K562 (cell line): ENCODE measurements around the gene STRIP1. TPM values are rescaled to one million over a fixed set of nuclear protein-coding genes. Genes with fewer than 3 reads are reported as not detected.

ENCODE experiments used
- ATAC-seq: fragments of 200-7000 bp; cut with Tn5 transposase; 3 replicates; pipeline ENCODE4 v1.9.1; 2020; ENCODE audit warnings: moderate library complexity
- BruUV-seq: library from RNA; stranded (reverse); fragments of 400-500 nt; replicated peaks from 2 replicates; lab custom pipeline; 2021; lab: Mats Ljungman, UMichigan
- CTCF ChIA-PET: fragments of 300-600 bp; formaldehyde crosslinking; extraction: SDS; loops from one replicate; lab custom pipeline; 2021; ENCODE audit warnings: low intra/inter-chr PET ratio; lab: Yijun Ruan, JAX
- POLR2A ChIA-PET: fragments of 300-600, 350-650 bp; sonication (Branson Sonifier 250); formaldehyde crosslinking; extraction: SDS; loops from one replicate; lab custom pipeline; 2021; ENCODE audit warnings: antibody characterized with exemption, inconsistent platforms; lab: Yijun Ruan, JAX
- DNase-seq, 4 experiments: peaks; one replicate each; pipeline versions ENCODE4 v3.0.0 to v3.0.0-alpha.2; 2011 to 2018; ENCODE audit warnings: low spot score in 3 of 4, mixed read lengths in 3 of 4; ENCODE audit errors: extremely low read depth in 1 of 4
- FAIRE-seq: peaks from 2 replicates; lab custom pipeline; 2011; peaks lifted over from hg19 to GRCh38; lab: Jason Lieb, UNC
- H2AFZ ChIP-seq: 2 replicates; pipeline ENCODE4 v1.6.0; 2011; ENCODE audit warnings: low read depth, low read length, control low read depth, inconsistent platforms
- H3K27ac ChIP-seq: fragments of 200-600 bp; 3 replicates; pipeline ENCODE4 v1.8.0; 2011; ENCODE audit warnings: low read depth, mild to moderate bottlenecking, control low read depth, inconsistent platforms, low read length, moderate library complexity, mixed read lengths; ENCODE audit errors: extremely low read depth
- H3K27me3 ChIP-seq, 2 experiments: fragments of 300-600 bp in 1 of 2; 2 replicates in 1 of 2; 3 replicates in 1 of 2; pipeline versions ENCODE4 v1.6.0 to v1.8.0; 2011; ENCODE audit warnings: inconsistent platforms in 2 of 2, low read length in 2 of 2, mild to moderate bottlenecking in 1 of 2, mixed read lengths in 1 of 2, moderate library complexity in 1 of 2; ENCODE audit not compliant: control insufficient read depth in 2 of 2, insufficient read depth in 2 of 2
- H3K36me3 ChIP-seq: fragments of 300-600 bp; 3 replicates; pipeline ENCODE4 v1.8.0; 2011; ENCODE audit warnings: mild to moderate bottlenecking, low read length, inconsistent platforms; ENCODE audit not compliant: control insufficient read depth, insufficient read depth
- H3K4me1 ChIP-seq, 2 experiments: fragments of 200-600 bp in 1 of 2; replicated peaks in 1 of 2; 2 replicates in 1 of 2; 3 replicates in 1 of 2; pipeline versions ENCODE4 v1.5.1 to v1.8.0; 2011; ENCODE audit warnings: inconsistent platforms in 2 of 2, low read length in 2 of 2, mild to moderate bottlenecking in 1 of 2, mixed read lengths in 1 of 2, moderate library complexity in 1 of 2; ENCODE audit not compliant: control insufficient read depth in 2 of 2, insufficient read depth in 2 of 2
- H3K4me2 ChIP-seq: 2 replicates; pipeline ENCODE4 v1.6.1; 2011; ENCODE audit warnings: low read length, control low read depth, inconsistent platforms, mixed read lengths; ENCODE audit not compliant: insufficient read depth
- H3K4me3 ChIP-seq: fragments of 200-600 bp; sonication (generic), shearing (Covaris generic); 2 replicates; pipeline ENCODE4 v1.5.1; 2016; ENCODE audit warnings: control low read depth, inconsistent platforms
- H3K79me2 ChIP-seq: fragments of 200-600 bp; 3 replicates; pipeline ENCODE4 v1.8.0; 2011; ENCODE audit warnings: low read length, inconsistent platforms; ENCODE audit not compliant: control insufficient read depth, insufficient read depth
- H3K9ac ChIP-seq, 2 experiments: 2 replicates each; pipeline versions ENCODE4 v1.6.0 to v1.6.1; 2011; ENCODE audit warnings: low read depth in 2 of 2, low read length in 2 of 2, control low read depth in 1 of 2, inconsistent platforms in 1 of 2, mild to moderate bottlenecking in 1 of 2, mixed read lengths in 1 of 2; ENCODE audit not compliant: insufficient read depth in 1 of 2
- H3K9me1 ChIP-seq: one replicate; pipeline ENCODE4 v1.6.0; 2011; ENCODE audit warnings: inconsistent platforms, mild to moderate bottlenecking, low read length, moderate library complexity; ENCODE audit not compliant: control insufficient read depth, insufficient read depth
- H3K9me3 ChIP-seq: replicated peaks from 2 replicates; pipeline ENCODE4 v1.5.1; 2011; ENCODE audit warnings: low read depth, low read length, inconsistent platforms; ENCODE audit not compliant: control insufficient read depth, insufficient read depth
- H4K20me1 ChIP-seq: replicated peaks from 2 replicates; pipeline ENCODE4 v1.6.1; 2011; ENCODE audit warnings: low read length, inconsistent platforms, mixed read lengths; ENCODE audit not compliant: control insufficient read depth, insufficient read depth
- ATF4 ChIP-seq: fragments of 450-650 bp; formaldehyde crosslinking; IDR thresholded peaks from 2 replicates; pipeline ENCODE4 v1.4.0; 2022; ENCODE audit warnings: mild to moderate bottlenecking, moderate library complexity
- CBX2 ChIP-seq: fragments of 200-600 bp; sonication (generic); IDR thresholded peaks from one replicate; pipeline ENCODE4 v1.6.1; 2012; ENCODE audit warnings: mild to moderate bottlenecking, low read length, inconsistent platforms; ENCODE audit not compliant: insufficient read depth, poor library complexity, severe bottlenecking
- CBX8 ChIP-seq: fragments of 200-600 bp; sonication (generic); IDR thresholded peaks from 2 replicates; pipeline ENCODE4 v1.6.1; 2012; ENCODE audit warnings: borderline replicate concordance, mixed run types, low read depth, mild to moderate bottlenecking, moderate library complexity, mixed read lengths, low read length, control low read depth, inconsistent platforms; ENCODE audit not compliant: poor library complexity, severe bottlenecking; ENCODE audit errors: extremely low read depth
- ESRRA ChIP-seq: fragments of 450-650 bp; IDR thresholded peaks from 2 replicates; pipeline ENCODE4 v1.6.1; 2014; ENCODE audit warnings: low read depth, mild to moderate bottlenecking, moderate library complexity, borderline replicate concordance
- HOXB6 ChIP-seq: fragments of 250-450 bp; sonication (Bioruptor Pico); IDR thresholded peaks from 2 replicates; pipeline ENCODE4 v1.5.1; 2022; ENCODE audit warnings: mild to moderate bottlenecking, borderline replicate concordance
- KLF16 ChIP-seq: IDR thresholded peaks from 2 replicates; pipeline ENCODE4 v1.6.1; 2016; ENCODE audit warnings: antibody characterized with exemption
- MAFG ChIP-seq: fragments of 450-650 bp; conservative IDR thresholded peaks from 2 replicates; pipeline ENCODE4 v1.6.1; 2016; ENCODE audit warnings: missing genetic modification characterization, missing compliant biosample characterization
- MEIS2 ChIP-seq: fragments of 450-650 bp; IDR thresholded peaks from 2 replicates; pipeline ENCODE4 v1.6.1; 2014; ENCODE audit warnings: mild to moderate bottlenecking; ENCODE audit not compliant: partially characterized antibody
- RNF2 ChIP-seq: sonication (generic); IDR thresholded peaks from 2 replicates; pipeline ENCODE4 v1.6.1; 2016
- SMAD4 ChIP-seq: fragments of 250-450 bp; sonication (Bioruptor Pico); conservative IDR thresholded peaks from 2 replicates; pipeline ENCODE4 v1.8.0; 2021; ENCODE audit warnings: inconsistent platforms, mild to moderate bottlenecking, moderate library complexity
- ZNF232 ChIP-seq: sonication (generic); formaldehyde crosslinking; IDR thresholded peaks from 2 replicates; pipeline ENCODE4 v1.8.0; 2022; ENCODE audit warnings: mild to moderate bottlenecking, missing genetic modification reagents
- ZNF644 ChIP-seq: fragments of 200-800 bp; sonication (Bioruptor generic); IDR thresholded peaks from 2 replicates; pipeline ENCODE4 v1.6.1; 2016; ENCODE audit warnings: low read depth, missing genetic modification characterization, missing compliant biosample characterization
- WGBS: fragments of 100-300 bp; shearing (Covaris generic); methylation state at CpG from one replicate; pipeline ENCODE4 v1.1.6; 2016; ENCODE audit warnings: low coverage, mixed read lengths; ENCODE audit not compliant: insufficient coverage; ENCODE audit errors: missing lambda C conversion rate; 5-methylcytosine and 5-hydroxymethylcytosine counted together
- in situ Hi-C: fragments of 300-500 bp; cut with MboI; formaldehyde crosslinking; loops from 4 replicates; pipeline ENCODE4 v1.15.0; 2018; ENCODE audit warnings: inconsistent platforms, mixed read lengths
- intact Hi-C: fragments of 100-400 bp; cut with micrococcal nuclease; formaldehyde crosslinking; loops from 2 replicates; pipeline ENCODE4 v1.14.2; 2022
- polyA plus RNA-seq, 8 experiments: library from polyadenylated mRNA; depleted of rRNA in 4 of 8; stranded (reverse) in 5 of 8; unstranded in 3 of 8; fragments of >200 nt; fragmentation: Nextera tagmentation in 2 of 8; fragmentation: Illumina TruSeq in 1 of 8; extraction: Ambion mirVana in 2 of 8; extraction: Trizol in 1 of 8; gene quantifications; 2 replicates each; pipeline versions ENCODE4 v1.2.1 to v1.2.3, GENCODE V29; 2011 to 2014; ENCODE audit warnings: inconsistent platforms in 1 of 8, missing spikeins in 1 of 8
- total RNA-seq, 7 experiments: library from RNA; depleted of rRNA in 6 of 7; stranded (reverse); fragments of >200 nt in 6 of 7; fragmentation: Illumina TruSeq in 2 of 7; extraction: Trizol in 2 of 7; gene quantifications; 2 replicates each; pipeline versions ENCODE4 v1.2.1 to v1.2.3, GENCODE V29; 2011 to 2021; ENCODE audit warnings: low replicate concordance in 1 of 7

STRIP1 gene
- total and polyA plus RNA-seq, 9 of the 15 experiments (the other 6 are each of a cell fraction or from before 2014, with no cell fraction given): 9.9 to 42.3 (median 32.0) TPM

- in situ Hi-C loops: no loop called here
- no TSS peak for BruUV-seq
Measured at GRCh38 chr1:110083061-110083865, 48.8 kb downstream of the STRIP1 start.

More at GRCh38 chr1:110083061-110083865, 48.8 kb downstream of the STRIP1 start:
- H3K9me1 ChIP-seq: peaks cover under 1% of the 10 kb centered on the region
- WGBS: 9% methylated on average over 15 of the region's 15 CpGs
- no peaks in the 10 kb centered on the region; the same call in 1 of the 2 replicates for H4K20me1 ChIP-seq
- no peak for FAIRE-seq
- peaks cover 0 to 12% of the 10 kb centered on the region in 2 experiments; a peak in 1 of 5 replicates for H3K4me1 ChIP-seq
- peaks cover 30 to 64% of the 10 kb centered on the region in 2 experiments for H3K27me3 ChIP-seq
- no peak overlapping the region for H3K4me2 ChIP-seq
- ATAC-seq: no peak
- H2AFZ ChIP-seq: no peak overlapping the region
- no peak overlapping the region for H3K9ac ChIP-seq
- no peak overlapping the region for H3K27ac ChIP-seq
- H3K4me3 ChIP-seq: no peak overlapping the region
- no peaks in the 10 kb centered on the region for H3K36me3 ChIP-seq
- CTCF ChIA-PET: no interaction called here
- no peaks in the 10 kb centered on the region for H3K9me3 ChIP-seq
- H3K79me2 ChIP-seq: no peaks in the 10 kb centered on the region
- no peak for DNase-seq
- intact Hi-C loops: no loop called here
- POLR2A ChIA-PET: interaction anchor here (0.6 to 1.5 kb wide), 4 partner anchors 11 to 73 kb away, joined by 3 to 4 read pairs (median 3); partner anchors contain the start of gene ALX3
- no peak for TF ChIP-seq ZNF232 (CRISPR knock-in tag)
- no peak for TF ChIP-seq HOXB6 (CRISPR knock-in tag)
- no peak for TF ChIP-seq ZNF644
- no peak for TF ChIP-seq SMAD4 (CRISPR knock-in tag)
- TF ChIP-seq RNF2: peak; percentile 44; the same call in 1 of the 2 replicates
- no peak for TF ChIP-seq ATF4
- no peak for TF ChIP-seq KLF16
- TF ChIP-seq MEIS2: no peak
- no peak for TF ChIP-seq ESRRA
- TF ChIP-seq CBX2: peak; percentile 48
- TF ChIP-seq CBX8: peak; percentile 77
- no peak for TF ChIP-seq MAFG (tag)
